ENCODE data around the gene VIPR2. TPM values are rescaled to one million over a fixed set of nuclear protein-coding genes. Genes with fewer than 3 reads are reported as not detected.
A peak's percentile ranks its signal among the peaks of the same experiment; 100 is the strongest.

The VIPR2 gene
- total RNA-seq, 1 donor from 2014 or later: 0.07 TPM

DNA sequence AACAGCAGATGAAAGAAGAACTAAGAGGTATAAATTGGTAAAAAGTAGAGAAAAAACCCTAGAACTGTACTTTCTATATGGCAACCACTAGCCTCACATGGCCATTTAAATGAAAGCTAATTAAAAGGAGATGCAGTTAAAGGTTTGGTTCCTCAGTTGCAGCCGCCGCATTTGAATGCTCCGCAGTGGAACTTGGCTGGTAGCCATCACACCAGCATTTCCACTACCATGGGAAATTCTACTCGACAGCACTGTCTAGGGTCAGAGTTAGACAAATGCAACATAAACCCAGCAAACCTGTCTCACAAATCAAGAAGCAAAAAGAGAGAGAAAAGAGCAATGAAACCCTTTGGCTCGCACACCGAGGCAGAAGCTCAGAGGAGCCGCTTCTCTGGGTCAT is 29.7 kb downstream of the VIPR2 start:
- peaks cover 55% of the 10 kb centered on the region for H3K27me3 Mint-ChIP-seq (ENCODE audit: low read depth)
- H3K4me1 Mint-ChIP-seq (ENCODE audit: low read depth): no peaks in the 10 kb centered on the region
- no peak overlapping the region for H3K27ac Mint-ChIP-seq (ENCODE audit: unreplicated experiment)
- H3K36me3 Mint-ChIP-seq (ENCODE audit: low read depth): no peaks in the 10 kb centered on the region
- H3K9me3 Mint-ChIP-seq (ENCODE audit: low read depth): no peaks in the 10 kb centered on the region
- TF ChIP-seq, protein P1, sequence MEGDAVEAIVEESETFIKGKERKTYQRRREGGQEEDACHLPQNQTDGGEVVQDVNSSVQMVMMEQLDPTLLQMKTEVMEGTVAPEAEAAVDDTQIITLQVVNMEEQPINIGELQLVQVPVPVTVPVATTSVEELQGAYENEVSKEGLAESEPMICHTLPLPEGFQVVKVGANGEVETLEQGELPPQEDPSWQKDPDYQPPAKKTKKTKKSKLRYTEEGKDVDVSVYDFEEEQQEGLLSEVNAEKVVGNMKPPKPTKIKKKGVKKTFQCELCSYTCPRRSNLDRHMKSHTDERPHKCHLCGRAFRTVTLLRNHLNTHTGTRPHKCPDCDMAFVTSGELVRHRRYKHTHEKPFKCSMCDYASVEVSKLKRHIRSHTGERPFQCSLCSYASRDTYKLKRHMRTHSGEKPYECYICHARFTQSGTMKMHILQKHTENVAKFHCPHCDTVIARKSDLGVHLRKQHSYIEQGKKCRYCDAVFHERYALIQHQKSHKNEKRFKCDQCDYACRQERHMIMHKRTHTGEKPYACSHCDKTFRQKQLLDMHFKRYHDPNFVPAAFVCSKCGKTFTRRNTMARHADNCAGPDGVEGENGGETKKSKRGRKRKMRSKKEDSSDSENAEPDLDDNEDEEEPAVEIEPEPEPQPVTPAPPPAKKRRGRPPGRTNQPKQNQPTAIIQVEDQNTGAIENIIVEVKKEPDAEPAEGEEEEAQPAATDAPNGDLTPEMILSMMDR (IDR thresholded peaks at IDR 0.05): no peak
- no peak overlapping the region for H3K4me3 Mint-ChIP-seq (ENCODE audit: unreplicated experiment)
- no peak for DNase-seq (ENCODE audit: low spot score)

DNA sequence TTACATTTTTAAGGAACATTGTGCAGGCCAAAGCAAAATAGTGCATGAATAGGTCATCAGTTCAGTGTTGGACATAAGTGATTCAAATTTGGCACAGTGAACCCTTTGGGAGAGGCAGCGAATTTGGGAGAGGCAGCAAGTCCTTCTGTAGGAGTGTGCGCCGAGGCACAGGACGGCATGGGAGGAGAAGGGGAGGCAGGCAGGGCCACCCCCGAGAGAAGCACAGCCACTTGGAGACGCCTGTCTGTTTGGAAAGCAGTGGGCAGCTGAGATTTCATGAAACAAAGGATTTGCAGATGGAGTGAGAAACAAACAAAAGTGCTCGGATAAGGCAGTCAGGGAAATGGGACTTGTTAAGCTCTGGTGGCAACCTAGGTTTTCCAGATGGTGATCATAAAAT is 30.6 kb downstream of the VIPR2 start:
- H3K4me1 Mint-ChIP-seq (ENCODE audit: low read depth): no peaks in the 10 kb centered on the region
- TF ChIP-seq, protein P1 (IDR thresholded peaks at IDR 0.05): no peak
- DNase-seq (ENCODE audit: low spot score): no peak
- H3K4me3 Mint-ChIP-seq (ENCODE audit: unreplicated experiment): no peak overlapping the region
- H3K36me3 Mint-ChIP-seq (ENCODE audit: low read depth): no peaks in the 10 kb centered on the region
- H3K9me3 Mint-ChIP-seq (ENCODE audit: low read depth): no peaks in the 10 kb centered on the region
- H3K27me3 Mint-ChIP-seq (ENCODE audit: low read depth): peaks cover 57% of the 10 kb centered on the region
- H3K27ac Mint-ChIP-seq (ENCODE audit: unreplicated experiment): no peak overlapping the region

DNA sequence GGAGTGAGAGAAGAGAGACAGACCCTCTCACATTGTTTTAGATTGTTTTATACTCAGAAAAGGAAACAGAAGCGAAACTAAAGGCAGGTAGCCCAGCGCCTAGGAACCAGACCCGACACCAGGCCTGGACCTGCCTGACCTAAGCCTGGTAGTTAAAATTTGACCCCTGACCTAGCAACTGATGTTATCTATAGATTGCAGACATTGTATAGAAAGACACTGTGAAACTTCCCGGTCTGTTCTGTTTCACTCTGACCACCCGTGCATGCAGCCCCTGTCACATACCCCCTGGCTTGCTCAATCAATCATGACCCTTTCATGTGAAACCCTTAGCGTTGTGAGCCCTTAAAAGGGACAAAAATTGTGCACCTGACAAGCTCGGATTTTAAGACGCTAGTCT is 31.6 kb downstream of the VIPR2 start:
- Mint-ChIP-seq H3K27ac (ENCODE audit: unreplicated experiment) (no peak overlapping the region), H3K9me3 (ENCODE audit: low read depth) (no peaks in the 10 kb centered on the region), H3K4me1 (ENCODE audit: low read depth) (no peaks in the 10 kb centered on the region), H3K36me3 (ENCODE audit: low read depth) (no peaks in the 10 kb centered on the region), H3K4me3 (ENCODE audit: unreplicated experiment) (no peak overlapping the region), H3K27me3 (ENCODE audit: low read depth) (peaks cover 54% of the 10 kb centered on the region)
- no peak for DNase-seq (ENCODE audit: low spot score)
- TF ChIP-seq, protein P1 (IDR thresholded peaks at IDR 0.05): no peak

DNA sequence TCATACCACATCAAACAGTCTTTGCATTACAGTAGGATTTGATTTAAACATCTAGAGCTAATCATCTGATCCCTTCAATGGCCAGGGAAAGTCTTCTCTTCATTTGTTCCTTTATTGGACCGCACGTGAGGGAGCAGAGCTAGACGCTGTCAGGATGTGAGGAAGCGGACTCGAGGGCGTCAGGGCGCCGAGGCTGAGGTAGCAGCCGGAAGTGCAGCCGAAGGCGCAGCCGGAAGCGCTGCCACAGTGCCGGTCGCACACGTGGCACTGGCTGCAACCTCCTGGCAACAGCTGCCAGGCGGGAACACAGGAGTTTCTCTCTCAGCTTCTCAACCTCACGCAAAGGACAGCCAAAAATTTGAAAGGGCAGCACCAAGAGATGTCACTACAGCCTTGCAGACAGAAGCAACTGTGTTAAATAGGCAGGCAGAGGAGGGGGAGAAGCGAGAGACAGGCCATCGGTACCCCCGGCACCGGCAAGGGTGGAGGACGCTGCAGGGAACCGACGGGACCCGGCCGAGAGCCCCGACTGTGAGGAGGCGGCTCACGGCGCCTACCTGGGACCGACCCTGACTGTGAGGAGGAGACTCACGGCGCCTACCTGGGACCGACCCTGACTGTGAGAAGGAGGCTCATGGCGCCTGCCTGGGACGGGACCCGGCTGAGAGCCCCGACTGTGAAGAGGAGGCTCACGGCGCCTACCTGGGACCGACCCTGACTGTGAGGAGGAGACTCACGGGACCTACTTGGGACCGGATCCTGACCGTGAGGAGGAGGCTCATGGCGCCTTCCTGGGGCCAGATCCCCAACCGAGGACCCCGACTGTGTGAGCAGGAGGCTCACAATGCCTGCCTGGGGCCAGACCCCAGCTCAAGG is 32.3 kb downstream of the VIPR2 start:
- H3K4me3 Mint-ChIP-seq (ENCODE audit: unreplicated experiment): no peak overlapping the region
- H3K9me3 Mint-ChIP-seq (ENCODE audit: low read depth): no peaks in the 10 kb centered on the region
- H3K27me3 Mint-ChIP-seq (ENCODE audit: low read depth): peaks cover 50% of the 10 kb centered on the region
- H3K4me1 Mint-ChIP-seq (ENCODE audit: low read depth): no peaks in the 10 kb centered on the region
- no peak overlapping the region for H3K27ac Mint-ChIP-seq (ENCODE audit: unreplicated experiment)
- DNase-seq (ENCODE audit: low spot score): peak; percentile 93
- H3K36me3 Mint-ChIP-seq (ENCODE audit: low read depth): no peaks in the 10 kb centered on the region
- TF ChIP-seq, protein P1 (IDR thresholded peaks at IDR 0.05): no peak

DNA sequence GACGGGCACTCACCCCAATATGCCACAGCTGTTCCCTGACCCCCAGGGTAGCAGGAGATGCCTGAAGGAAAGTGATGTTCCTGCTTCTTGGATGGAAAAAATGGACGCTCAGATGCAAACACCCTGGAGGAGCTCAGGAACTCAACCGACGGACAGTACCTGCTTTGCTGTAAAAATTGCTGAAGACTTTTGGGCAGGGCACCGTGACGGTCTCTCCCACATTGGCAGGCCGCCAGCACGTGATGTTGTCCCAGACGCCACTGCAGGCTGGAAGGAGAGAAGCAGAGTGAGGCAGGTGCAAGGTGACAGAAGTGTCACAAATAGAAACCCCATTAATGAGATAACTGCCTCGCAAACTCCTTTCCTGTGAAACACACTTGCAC is 35.0 kb downstream of the VIPR2 start:
- TF ChIP-seq, protein P1 (IDR thresholded peaks at IDR 0.05): no peak
- H3K4me3 Mint-ChIP-seq (ENCODE audit: unreplicated experiment): no peak overlapping the region
- no peaks in the 10 kb centered on the region for H3K36me3 Mint-ChIP-seq (ENCODE audit: low read depth)
- peak; percentile 61 for DNase-seq (ENCODE audit: low spot score)
- H3K4me1 Mint-ChIP-seq (ENCODE audit: low read depth): peaks cover 4% of the 10 kb centered on the region
- H3K9me3 Mint-ChIP-seq (ENCODE audit: low read depth): no peaks in the 10 kb centered on the region
- no peak overlapping the region for H3K27ac Mint-ChIP-seq (ENCODE audit: unreplicated experiment)
- H3K27me3 Mint-ChIP-seq (ENCODE audit: low read depth): peaks cover 31% of the 10 kb centered on the region

Measured in chondrocyte (in vitro differentiated cells).